Measurements from ENCODE around the gene TFEB.

TFEB gene

GRCh38 chr6:41668968-41669367 is 66.4 kb downstream of the TFEB start:
- DNase-seq (ENCODE audit: low read depth): no peak
- TF ChIP-seq, protein P1, sequence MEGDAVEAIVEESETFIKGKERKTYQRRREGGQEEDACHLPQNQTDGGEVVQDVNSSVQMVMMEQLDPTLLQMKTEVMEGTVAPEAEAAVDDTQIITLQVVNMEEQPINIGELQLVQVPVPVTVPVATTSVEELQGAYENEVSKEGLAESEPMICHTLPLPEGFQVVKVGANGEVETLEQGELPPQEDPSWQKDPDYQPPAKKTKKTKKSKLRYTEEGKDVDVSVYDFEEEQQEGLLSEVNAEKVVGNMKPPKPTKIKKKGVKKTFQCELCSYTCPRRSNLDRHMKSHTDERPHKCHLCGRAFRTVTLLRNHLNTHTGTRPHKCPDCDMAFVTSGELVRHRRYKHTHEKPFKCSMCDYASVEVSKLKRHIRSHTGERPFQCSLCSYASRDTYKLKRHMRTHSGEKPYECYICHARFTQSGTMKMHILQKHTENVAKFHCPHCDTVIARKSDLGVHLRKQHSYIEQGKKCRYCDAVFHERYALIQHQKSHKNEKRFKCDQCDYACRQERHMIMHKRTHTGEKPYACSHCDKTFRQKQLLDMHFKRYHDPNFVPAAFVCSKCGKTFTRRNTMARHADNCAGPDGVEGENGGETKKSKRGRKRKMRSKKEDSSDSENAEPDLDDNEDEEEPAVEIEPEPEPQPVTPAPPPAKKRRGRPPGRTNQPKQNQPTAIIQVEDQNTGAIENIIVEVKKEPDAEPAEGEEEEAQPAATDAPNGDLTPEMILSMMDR (IDR thresholded peaks at IDR 0.05; ENCODE audit: control insufficient read depth, insufficient read depth, low read depth, low read length, missing control alignments): no peak
- no peak overlapping the region for H3K4me3 ChIP-seq (ENCODE audit: control insufficient read depth, low read depth, low read length)

DNA sequence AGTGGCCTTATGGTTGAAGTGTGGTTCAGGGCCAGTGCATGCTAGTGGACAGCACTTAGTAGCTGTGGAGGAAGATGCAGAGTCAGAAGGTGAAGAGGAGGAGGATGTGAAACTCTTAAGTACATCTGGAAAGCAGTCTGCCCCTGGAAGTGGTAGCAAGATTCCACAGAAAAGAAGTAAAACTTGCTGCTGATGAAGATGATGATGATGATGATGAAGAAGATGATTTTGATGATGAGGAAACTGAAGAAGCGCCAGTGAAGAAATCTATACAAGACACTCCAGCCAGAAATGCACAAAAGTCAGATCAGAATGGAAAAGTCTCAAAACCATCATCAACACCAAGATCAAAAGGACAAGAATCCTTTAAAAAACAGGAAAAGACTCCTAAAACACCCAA is 68.2 kb downstream of the TFEB start:
- H3K4me3 ChIP-seq (ENCODE audit: control insufficient read depth, low read depth, low read length): no peak overlapping the region
- no peak for DNase-seq (ENCODE audit: low read depth)
- TF ChIP-seq, protein P1 (IDR thresholded peaks at IDR 0.05; ENCODE audit: control insufficient read depth, insufficient read depth, low read depth, low read length, missing control alignments): no peak

DNA sequence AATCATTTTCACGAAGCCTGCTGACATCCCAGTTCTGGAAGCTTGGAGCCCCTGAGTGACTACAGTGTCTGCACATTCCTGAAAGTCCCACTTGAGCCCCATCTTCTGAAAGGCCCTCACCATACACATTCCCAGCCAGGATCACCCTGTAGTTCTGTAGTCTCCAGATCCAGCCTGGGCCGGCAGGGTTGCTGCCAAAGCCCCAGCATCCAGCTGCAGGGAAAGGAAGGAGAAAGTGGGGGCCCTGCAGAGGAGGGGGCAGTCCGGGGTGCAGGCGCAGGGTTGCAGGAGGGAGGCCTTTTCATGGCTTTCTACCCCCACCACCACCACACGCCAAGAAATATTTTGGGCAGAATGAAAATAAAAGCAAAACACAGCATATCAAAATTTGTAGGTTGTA is 71.1 kb downstream of the TFEB start:
- TF ChIP-seq, protein P1 (IDR thresholded peaks at IDR 0.05; ENCODE audit: control insufficient read depth, insufficient read depth, low read depth, low read length, missing control alignments): no peak
- no peak for DNase-seq (ENCODE audit: low read depth)
- no peak overlapping the region for H3K4me3 ChIP-seq (ENCODE audit: control insufficient read depth, low read depth, low read length)

GRCh38 chr6:41663568-41663967 is 71.8 kb downstream of the TFEB start:
- no peak for DNase-seq (ENCODE audit: low read depth)
- TF ChIP-seq, protein P1 (IDR thresholded peaks at IDR 0.05; ENCODE audit: control insufficient read depth, insufficient read depth, low read depth, low read length, missing control alignments): no peak
- no peak overlapping the region for H3K4me3 ChIP-seq (ENCODE audit: control insufficient read depth, low read depth, low read length)

DNA sequence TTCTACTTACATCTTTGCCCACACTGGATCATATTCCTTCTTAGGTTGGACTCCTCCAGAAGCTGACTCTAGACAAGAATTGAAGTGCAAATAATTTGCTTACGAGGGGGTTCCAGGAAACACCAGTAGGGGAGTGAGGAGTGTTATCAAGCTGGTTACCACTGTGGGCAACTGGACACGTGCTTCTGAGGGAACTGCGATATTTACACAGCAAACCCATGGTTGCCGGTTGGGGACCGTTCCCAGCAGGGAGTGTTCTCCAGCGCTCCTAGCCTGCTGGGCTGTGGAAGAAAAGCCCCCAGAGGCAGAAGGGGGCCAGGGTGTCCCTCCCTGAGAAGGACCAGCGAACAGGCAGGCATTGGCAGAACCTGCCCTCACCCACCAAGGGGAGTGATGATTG is 75.5 kb downstream of the TFEB start:
- H3K4me3 ChIP-seq (ENCODE audit: control insufficient read depth, low read depth, low read length): no peak overlapping the region
- TF ChIP-seq, protein P1 (IDR thresholded peaks at IDR 0.05; ENCODE audit: control insufficient read depth, insufficient read depth, low read depth, low read length, missing control alignments): no peak
- DNase-seq (ENCODE audit: low read depth): no peak

DNA sequence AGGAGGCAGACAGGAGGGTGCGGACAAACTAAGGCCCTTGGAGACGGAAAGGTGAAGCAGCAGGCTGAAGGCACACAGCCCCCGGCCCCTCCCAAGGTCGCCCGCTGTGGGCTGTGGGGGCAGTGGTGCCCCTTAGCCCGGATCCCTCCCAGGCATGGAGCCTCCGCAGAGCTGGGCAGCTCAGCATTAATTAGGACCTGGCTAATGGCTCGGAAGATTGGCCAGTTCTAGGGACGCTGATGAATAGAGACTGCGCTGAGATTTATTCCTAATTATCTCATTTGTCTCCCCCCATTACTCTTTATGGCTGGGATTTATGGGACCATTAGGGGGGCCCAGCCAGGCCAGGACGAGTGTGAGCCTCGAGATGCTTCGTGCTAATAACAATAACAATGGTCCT is 76.8 kb downstream of the TFEB start:
- TF ChIP-seq, protein P1 (IDR thresholded peaks at IDR 0.05; ENCODE audit: control insufficient read depth, insufficient read depth, low read depth, low read length, missing control alignments): no peak
- no peak for DNase-seq (ENCODE audit: low read depth)
- H3K4me3 ChIP-seq (ENCODE audit: control insufficient read depth, low read depth, low read length): no peak overlapping the region

Data from AG09309 (cell line).